NCI-H1417 (cell line): ENCODE data around the gene NNMT.
A peak's percentile ranks its signal among the peaks of the same experiment; 100 is the strongest.

Experiments
- DNase-seq, 3 experiments: peaks; one replicate each; lab custom pipeline; 2025; lab: John Stamatoyannopoulos, UW

NNMT gene

DNA sequence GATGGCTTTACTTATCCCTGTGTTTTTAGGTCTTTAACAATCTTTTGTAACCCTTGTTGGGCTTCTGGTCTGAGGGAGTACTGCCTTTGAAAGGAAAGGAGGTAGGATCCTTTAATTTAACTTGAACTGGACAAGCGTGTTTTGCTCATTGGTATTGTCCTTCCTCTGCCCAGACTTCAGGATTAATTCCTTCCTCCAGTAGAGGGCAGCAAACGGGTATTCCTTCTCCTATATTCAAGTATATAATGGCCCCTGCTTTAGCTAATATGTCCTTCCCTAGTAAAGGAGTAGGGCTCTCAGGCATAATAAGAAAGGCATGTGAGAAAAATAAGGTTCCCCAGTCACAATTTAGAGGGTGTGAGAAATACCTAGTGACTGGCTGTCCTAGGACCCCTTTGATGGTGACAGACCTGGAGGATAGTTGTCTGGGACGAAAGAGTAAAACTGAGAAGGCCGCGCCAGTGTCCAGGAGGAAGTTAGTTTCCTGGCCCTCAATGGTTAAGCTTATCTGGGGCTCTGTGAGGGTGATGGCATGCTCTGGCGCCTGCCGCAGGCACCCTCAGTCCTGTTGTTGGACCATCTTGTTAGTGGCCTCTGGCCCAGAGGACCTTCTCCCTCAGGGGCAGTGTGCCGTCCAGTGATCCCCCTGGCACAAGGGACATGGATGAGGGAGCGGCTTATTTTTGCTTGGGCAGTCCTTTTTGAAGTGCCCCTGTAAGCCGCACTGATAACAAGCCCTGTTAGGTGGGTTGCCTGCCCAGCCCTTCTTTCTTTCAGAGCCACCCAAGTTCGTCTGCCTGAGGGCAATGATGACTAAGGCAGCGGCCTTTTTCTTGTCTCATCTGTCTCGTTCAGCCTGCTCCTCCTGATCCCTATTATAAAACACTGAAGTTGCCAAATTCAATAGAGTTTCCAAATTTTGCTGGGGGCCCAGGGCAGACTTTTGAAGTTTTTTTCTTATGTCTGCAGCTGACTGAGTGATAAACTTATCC lies 52.3 kb downstream of the NNMT start:
- DNase-seq = peak; percentile 51 to 77 (median 53)

DNA sequence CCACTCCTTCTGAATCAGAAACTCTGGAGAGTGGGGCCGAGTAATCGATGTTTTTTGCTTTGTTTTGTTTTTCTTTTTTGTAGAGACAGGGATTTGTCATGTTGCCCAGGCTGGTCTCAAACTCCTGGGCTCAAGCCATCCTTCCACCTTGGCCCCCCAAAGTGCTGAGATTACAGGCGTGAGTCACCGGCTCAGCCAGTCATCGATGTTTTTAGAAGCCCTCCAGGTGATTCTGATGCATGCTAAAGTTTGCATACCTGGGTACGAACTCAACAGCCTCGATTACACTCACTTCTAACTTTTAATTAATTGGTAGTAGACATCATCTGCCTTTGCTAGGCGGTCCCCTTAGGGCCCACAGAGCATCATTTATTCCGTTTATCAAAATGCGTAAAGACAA lies 53.8 kb downstream of the NNMT start:
- DNase-seq = no peak

DNA sequence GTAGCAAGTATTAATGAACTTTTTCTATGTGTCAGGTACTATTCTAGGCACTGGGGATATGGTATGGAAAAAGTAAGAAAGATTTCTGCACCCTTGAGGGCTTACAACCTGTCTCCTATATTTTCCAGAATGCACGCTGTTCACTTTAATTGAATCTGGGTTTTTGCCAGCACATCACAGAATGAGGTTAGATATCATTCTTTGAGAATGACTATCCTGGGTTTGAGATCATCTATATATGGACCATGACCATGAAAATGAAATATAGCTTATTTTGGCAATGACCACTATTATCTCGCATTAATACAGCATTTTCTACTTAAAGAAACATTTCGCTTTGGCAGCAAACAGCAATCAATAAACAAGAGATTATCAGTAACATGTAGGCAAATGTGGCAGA lies 57.2 kb downstream of the NNMT start:
- DNase-seq = no peak

DNA sequence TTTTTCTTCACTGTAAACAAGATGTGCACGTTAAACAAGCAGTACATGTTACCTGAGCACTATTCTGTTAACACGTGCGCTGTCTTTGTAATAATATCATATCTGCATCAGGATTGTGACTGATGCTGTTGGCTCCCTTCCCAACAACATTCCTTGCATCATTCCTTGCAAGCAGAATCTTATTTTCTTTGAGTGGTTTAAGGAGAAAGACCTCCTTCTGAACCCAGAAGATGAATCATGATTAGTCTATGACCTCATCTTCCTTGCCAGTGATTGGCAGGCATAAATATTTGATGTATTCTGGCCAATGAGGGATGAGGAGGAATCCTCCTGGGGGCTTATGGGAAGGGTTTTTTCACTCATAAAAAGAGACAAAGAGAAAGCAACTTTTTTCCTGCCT lies 57.9 kb downstream of the NNMT start:
- DNase-seq = no peak

DNA sequence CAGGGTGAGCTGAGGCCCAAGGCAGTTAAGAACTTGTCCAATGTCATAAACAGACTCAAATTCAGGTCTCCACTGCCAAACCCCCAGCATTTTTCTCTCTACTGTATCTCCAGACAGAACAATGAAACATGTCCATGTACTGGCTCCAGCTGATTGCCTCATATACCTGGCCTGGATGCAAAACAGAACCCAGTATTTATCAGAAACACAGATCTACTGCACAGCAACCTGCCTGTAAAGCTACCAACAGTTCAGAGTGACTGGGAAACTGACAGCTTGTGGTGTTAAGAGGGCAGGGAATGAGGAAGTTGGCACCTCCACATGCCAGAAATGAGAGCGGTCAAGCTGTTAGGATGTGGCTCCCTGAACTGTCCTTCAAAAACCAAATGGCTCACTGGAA lies 62.5 kb downstream of the NNMT start:
- DNase-seq = no peak

DNA sequence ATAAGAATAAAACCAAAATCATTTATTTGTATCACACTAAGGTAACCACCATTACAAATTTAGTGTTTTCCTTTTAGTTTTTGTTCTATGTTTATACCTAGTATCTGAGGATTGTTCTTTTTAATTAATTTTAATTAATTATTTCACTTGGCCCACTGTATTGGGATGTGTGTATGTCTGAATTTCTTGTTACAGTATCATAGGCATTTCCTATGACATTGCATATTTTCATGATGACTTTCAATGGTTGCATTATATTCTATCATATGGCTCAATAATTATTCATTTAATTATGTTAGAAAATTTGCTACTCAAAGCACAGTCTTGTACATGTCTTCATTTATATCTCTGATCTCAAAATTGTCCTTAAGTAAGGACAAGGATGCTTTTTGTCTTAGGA lies 63.1 kb downstream of the NNMT start:
- no peak for DNase-seq

DNA sequence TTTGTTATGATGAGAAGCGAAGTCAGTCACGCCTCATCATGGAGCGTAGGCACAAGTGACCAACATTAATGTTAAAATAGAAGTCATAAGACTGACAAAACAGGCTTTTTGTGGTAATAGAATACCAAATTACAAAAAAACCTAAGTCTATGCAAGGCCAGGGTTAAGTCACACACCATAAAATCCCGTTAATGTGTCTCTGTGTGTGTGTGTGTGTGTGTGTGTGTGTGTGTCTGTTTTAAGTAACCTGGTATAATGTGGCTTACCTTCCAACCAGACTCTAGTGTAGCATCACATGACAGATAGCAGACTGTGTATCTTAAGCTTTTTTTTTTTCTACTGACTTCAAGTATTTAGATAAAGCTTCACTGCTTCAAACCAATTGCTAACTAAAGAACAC lies 66.1 kb downstream of the NNMT start:
- no peak for DNase-seq

DNA sequence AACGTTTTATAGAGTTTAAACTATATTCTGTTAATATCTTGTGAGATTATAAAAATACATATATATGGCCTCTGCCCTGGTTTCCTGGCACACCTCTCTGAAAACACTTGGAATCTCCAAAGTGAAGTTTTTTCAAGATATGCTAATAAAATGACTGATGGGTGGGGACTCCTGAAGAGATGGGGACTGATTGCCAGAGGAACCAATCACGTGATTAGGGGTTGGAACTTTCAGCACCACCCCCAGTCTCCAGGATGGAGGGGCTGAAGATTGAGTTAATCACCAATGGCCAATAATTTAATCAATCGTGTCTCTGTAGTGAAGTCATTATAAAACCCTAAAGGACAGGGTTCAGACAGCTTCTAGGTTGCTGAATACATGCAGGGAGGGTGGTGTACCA lies 66.8 kb downstream of the NNMT start:
- no peak for DNase-seq
